CD4-positive, alpha-beta T cell treated with Interferon gamma for 1 hour (primary cell): ENCODE results near the gene MCAM.
A peak's percentile ranks its signal among the peaks of the same experiment; 100 is the strongest.

Experiments
- DNase-seq: peaks from one replicate; pipeline ENCODE4 v3.0.0-alpha.2; 2020

The MCAM gene

GRCh38 chr11:119316729-119317591, at the start of gene MCAM:
TSS of gene MCAM (minus strand) at chr11:119317130. CDS start at chr11:119317101, 29 bp downstream.
- DNase-seq, result no peak

DNA sequence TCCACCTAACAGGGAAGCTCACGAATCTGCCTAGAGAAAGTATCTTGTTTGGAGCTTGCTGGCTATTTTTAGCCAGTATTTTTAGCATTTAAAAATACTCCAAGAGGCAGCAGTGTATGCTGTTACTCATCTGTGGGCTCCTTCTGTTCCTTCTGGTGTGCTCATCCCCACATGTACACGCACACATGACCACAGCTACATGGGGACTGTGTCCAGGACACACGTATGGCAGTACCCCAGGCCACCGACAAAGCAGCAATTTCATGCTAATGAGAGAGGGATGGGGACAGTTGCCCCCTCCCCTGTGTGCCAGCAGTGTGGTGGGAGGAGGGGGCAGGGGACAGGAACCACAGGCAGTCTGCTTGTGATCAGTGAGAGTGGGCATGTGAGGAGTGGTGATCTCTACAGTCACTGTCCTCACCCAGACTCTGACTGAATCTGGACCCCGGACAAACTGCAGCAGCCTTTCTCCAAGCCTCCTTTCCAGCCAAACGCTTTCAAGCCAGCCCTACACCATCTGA, 48.2 kb upstream of the MCAM start:
- no peak for DNase-seq

GRCh38 chr11:119363851-119364590, 47.1 kb upstream of the MCAM start:
- DNase-seq, result peak; percentile 48

DNA sequence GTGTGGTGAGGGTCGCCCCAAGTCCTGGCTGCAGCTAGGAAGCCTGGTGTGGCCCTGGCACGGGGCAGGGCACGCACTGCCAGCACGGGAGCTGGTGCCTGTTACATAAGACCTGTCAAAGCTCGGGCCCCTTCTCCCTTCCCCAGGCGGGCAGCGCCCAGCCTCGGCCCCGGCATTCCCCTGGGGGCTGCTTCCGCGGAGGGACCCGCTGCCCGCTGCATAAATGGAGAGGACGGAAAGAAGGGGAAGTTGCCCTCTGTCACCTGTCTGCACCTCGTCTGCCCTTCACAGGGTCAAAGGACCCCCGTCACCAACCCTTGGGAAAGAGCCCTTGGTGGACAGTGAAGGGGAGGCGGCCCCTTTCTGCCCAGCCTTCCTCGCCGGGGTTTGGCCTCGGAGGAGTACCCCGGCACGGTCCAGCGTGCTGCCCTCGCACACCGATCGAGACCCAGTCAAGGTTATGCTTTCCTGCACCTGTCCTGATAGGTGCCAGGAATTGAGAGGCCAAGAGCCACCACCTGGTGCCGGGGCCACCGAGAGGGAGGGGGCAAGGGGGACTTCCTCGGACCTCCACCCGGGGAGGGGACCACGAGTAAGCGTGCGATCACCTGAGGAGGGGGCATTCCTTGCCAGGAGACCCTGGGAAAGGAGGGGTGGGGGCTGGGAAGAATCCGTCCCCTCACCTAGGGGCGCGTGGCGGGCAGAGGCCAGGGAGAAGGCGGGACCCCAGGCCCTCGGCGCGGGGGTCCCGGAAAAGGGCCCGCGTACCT, 46.3 kb upstream of the MCAM start:
- DNase-seq, result no peak

DNA sequence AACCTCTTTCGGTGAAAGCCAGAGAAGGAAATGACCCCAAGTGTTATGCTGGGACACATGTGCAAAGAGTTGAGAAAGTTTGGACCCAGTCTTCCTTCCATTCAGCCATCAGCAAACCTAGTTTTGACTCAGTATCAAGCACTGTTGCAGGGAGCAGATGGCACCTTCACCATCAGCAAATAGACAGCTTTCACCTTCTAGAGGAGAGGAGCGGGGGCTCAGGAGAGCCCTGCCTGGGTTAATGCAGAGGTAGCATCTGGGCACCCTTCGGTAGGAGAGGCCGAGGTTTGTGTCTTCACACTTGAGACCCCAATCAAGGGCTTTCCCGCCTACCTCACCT, 45.8 kb upstream of the MCAM start:
- DNase-seq, result no peak

DNA sequence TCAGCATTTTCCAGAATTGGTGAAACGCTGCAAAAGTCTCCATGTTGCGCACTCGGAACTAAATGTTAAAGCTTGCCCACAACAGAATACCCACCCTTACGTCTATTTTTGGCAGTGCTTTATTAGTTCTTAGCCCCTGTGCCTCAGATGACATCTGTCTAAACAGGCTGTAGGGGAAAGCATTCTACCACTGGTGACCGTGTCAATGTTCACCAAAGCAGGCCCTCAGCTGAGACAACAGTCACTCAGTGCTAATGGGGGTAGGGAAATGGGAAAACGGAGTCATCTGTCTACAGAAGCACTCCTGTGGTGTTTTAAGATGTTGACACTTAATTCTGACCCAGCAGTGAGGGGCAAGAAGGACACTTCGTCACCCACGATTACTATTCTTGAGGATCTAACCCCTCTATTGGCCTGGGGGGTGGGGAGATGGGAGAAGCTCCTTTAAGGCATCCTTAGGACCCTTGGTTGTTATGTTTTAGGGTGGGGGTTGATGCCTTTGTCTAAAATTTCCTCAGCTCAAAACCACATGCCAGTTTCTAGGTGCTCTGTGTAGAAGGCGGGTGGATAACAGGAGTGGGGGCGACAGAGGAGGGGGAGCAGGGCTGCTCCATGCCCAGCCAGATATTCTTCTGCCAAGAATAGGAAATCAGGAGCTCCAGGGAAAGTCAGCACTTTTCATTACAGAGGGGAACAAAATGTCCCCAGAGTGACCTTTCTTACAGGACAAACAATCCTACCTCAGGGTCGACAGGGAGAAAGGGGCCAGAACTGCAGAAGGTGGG, 45.2 kb upstream of the MCAM start:
- no peak for DNase-seq

GRCh38 chr11:119361056-119361787, 44.3 kb upstream of the MCAM start:
- no peak for DNase-seq

- no peak for DNase-seq
Observed at GRCh38 chr11:119359365-119360214, 42.7 kb upstream of the MCAM start.

- DNase-seq, result no peak
Observed at GRCh38 chr11:119357074-119357473, 40.1 kb upstream of the MCAM start.

- peak; percentile 66 for DNase-seq
Observed at GRCh38 chr11:119356349-119357031, 39.6 kb upstream of the MCAM start.

GRCh38 chr11:119355091-119355843, 38.3 kb upstream of the MCAM start:
- DNase-seq, result no peak

DNA sequence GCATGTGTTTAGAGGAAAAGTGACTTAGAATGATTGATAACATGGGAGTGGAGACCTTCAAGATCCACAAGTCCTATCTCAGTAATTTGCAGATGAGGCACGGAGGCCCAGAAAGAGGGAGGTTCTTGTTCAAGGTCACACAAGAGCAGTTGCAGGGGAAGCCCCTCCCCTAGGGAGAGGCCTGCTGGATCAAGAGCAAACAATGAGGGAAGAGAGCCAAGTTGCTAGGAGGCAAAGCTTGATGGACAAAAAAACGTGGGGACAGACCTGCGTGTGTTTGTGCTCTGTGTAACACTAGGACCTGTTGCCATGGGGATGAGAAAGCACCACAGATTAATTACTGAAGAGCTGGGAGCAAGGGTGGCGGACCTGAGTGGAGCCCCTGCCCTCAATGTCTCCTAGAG, 35.9 kb upstream of the MCAM start:
- DNase-seq, result no peak

DNA sequence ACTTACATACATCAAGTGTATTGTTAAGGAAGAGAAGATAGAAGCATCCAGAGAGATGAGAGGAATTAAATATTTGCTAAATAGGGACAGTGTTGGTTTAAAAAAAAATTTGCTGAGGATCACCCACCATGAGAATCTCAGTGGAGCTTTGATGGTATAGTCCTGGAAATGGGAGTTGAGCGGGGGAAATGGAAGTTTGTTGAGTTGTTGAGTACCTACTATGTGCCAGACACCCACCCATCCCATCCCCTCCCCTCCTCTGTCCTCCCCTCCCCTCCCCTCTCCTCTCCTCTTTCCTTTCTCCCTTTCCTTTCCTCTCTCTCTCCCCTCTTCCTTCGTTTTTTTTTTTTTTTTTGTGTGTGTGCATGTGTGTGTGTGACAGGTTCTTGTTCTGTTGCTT, 34.3 kb upstream of the MCAM start:
- DNase-seq, result no peak

- no peak for DNase-seq
Observed at GRCh38 chr11:119350302-119350701, 33.4 kb upstream of the MCAM start.

- no peak for DNase-seq
Observed at GRCh38 chr11:119347940-119348605, 31.1 kb upstream of the MCAM start.

GRCh38 chr11:119347242-119347641, 30.3 kb upstream of the MCAM start:
- DNase-seq, result no peak

- no peak for DNase-seq
Observed at GRCh38 chr11:119346605-119347004, 29.7 kb upstream of the MCAM start, which contains the start of gene MFRP. TSS of gene MFRP (minus strand) at chr11:119346705. CDS start at chr11:119346513, 192 bp downstream.

- DNase-seq, result no peak
Observed at GRCh38 chr11:119345685-119346084, 28.8 kb upstream of the MCAM start.
